VCaP (cell line): ENCODE results near the gene TMPRSS9.
"Not testable (repeated sequence)": the region's sequence is repeated elsewhere in the genome, so short reads cannot be mapped to it uniquely, and the experiment has no call there.

ENCODE experiments used
- H3K27ac ChIP-seq: fragments of 450-650 bp; 2 replicates; pipeline ENCODE4 v1.5.1; 2017
- TF ChIP-seq, protein P1 (sequence below): fragments of 450-650 bp; conservative IDR thresholded peaks from 2 replicates; pipeline ENCODE4 v1.5.1; 2017; ENCODE audit warnings: mild to moderate bottlenecking, moderate library complexity

Gene TMPRSS9

DNA sequence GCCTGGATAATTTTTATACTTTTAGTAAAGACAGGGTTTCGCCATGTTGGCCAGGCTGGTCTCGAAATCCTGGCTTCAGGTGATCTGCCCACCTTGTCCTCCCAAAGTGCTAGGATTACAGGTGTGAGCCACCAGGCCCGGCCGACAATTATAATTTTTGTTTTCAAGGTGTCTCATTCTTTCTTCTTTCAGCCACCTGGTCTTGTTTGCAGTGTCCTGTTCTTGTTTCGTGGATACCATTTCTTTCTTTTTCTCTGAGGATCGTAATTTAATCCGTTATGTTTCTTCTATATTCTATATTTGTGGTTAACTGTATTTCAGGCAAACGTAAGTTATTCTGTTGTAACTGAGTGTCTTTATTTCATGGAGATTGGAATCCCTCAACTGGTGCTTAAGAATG lies 51.6 kb downstream of the TMPRSS9 start:
- TF ChIP-seq, protein P1, sequence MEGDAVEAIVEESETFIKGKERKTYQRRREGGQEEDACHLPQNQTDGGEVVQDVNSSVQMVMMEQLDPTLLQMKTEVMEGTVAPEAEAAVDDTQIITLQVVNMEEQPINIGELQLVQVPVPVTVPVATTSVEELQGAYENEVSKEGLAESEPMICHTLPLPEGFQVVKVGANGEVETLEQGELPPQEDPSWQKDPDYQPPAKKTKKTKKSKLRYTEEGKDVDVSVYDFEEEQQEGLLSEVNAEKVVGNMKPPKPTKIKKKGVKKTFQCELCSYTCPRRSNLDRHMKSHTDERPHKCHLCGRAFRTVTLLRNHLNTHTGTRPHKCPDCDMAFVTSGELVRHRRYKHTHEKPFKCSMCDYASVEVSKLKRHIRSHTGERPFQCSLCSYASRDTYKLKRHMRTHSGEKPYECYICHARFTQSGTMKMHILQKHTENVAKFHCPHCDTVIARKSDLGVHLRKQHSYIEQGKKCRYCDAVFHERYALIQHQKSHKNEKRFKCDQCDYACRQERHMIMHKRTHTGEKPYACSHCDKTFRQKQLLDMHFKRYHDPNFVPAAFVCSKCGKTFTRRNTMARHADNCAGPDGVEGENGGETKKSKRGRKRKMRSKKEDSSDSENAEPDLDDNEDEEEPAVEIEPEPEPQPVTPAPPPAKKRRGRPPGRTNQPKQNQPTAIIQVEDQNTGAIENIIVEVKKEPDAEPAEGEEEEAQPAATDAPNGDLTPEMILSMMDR = no peak
- no peak overlapping the region for H3K27ac ChIP-seq

DNA sequence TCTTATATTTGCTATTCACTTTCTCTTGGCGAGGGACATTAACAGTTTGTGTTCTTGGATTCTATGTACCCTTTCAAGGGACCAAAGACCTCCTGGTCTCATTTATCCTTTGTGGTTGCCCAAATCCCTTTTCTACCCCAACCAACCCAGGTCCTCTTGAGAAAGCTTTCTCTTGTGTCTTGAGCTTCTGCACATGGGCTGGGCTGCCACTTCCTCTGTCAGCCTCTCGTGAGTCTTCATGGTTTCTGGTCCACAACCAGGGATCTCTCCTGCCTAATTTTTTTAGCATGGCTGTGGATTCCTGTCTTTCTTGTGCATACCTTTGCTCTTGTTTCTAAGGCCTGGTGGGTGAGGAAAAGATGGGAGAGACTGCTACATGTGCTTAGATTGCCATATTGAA lies 52.4 kb downstream of the TMPRSS9 start:
- no peak overlapping the region for H3K27ac ChIP-seq

DNA sequence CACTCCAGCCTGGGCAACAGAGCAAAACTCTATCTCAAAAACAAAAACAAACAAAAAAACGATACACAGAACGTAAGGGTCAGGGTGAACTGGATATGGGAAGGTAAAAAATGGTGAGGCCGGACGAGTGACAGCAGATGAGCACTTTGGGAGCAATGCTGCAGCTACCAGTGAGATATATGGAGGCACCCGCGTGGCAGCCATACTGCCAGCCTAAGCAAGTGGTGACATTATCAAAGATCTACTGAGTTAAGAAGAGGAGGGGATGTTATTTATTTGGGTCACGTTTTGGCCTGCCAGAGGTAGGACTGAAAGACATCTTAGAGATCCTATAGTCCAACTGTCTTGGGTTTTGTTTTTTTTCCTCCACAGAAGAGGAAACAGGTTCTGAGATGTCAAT lies 53.1 kb downstream of the TMPRSS9 start:
- H3K27ac ChIP-seq = no peak overlapping the region
- TF ChIP-seq, protein P1 = no peak

More for the DNA sequence above, 52.4 kb downstream of the TMPRSS9 start:
- TF ChIP-seq, protein P1 = no peak

DNA sequence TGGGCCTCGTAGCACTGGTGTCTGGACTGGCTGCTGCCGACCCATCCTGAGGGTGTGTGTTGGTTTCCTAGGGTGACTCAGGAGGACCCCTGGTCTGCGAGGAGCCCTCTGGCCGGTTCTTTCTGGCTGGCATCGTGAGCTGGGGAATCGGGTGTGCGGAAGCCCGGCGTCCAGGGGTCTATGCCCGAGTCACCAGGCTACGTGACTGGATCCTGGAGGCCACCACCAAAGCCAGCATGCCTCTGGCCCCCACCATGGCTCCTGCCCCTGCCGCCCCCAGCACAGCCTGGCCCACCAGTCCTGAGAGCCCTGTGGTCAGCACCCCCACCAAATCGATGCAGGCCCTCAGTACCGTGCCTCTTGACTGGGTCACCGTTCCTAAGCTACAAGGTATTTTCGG lies 53.6 kb downstream of the TMPRSS9 start:
- H3K27ac ChIP-seq = no peak overlapping the region
- TF ChIP-seq, protein P1 = no peak

DNA sequence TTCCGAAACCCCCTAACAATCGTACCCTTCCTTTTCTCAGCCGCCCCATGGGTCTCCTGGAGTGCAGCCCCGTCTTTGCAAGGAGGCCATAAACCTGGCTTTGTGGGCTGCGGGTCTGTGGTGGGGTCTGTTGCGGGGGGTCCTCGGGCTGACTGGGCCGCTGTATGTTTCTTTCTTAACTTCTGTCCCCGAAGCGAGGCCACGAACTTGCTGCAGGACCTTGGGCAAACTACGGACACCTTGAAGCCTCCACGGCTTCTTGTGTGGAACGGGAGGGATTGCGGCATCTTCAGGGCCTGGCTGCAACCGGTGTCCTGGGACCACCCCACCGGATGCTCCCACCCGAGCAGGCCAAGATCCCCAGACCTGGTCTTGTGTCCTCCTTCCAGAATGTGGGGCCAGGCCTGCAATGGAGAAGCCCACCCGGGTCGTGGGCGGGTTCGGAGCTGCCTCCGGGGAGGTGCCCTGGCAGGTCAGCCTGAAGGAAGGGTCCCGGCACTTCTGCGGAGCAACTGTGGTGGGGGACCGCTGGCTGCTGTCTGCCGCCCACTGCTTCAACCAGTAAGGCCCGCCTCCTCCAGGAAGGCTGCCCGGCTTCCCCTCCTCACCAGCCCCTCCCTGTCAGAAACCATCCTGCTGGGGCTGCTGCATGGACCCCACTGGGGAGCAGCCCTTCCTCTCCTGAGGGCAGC lies 55.4 kb downstream of the TMPRSS9 start:
- TF ChIP-seq, protein P1 = no peak
- H3K27ac ChIP-seq = no peak overlapping the region

DNA sequence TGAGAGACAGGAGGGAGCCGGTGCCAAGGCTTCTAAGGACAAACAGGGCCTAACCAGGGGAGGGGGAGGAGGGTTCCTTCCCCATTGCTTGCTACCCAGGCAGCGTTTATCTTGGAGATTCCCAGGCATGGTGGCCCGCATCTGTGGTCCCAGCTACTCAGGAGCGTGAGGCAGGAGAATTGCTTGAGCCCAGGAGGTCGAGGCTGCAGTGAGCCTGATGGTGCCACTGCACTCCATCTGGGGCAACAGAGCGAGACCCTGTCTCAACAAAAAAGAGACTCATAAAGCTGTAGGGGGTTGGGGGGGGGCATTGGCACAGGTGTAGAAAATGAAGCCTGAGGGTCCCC lies 55.9 kb downstream of the TMPRSS9 start:
- H3K27ac ChIP-seq = no peak overlapping the region
- TF ChIP-seq, protein P1 = no peak

DNA sequence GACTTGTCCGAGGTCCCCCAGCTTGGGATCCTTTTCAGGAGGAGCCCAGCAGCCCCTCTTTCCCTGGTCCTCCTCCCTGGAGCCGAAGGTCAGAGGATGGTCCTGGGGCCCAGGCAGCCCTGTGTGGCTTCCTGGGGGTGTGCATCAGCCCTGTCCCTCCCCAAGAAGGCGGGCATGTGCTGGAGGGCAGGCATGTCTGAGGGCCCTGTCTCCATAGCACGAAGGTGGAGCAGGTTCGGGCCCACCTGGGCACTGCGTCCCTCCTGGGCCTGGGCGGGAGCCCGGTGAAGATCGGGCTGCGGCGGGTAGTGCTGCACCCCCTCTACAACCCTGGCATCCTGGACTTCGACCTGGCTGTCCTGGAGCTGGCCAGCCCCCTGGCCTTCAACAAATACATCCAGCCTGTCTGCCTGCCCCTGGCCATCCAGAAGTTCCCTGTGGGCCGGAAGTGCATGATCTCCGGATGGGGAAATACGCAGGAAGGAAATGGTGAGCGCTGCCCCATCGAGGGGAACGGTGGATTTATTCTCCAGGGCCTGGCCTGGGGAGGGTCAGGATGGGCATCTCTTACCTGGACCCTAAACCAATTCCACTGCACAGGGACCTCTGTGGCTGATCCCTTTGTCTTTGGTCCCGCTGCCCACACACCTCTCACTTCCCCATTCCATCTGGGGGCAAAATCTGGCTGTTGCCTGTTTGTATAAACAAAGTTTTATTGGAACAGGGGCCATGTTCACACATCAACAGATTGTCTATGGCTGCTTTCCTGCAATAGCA lies 56.4 kb downstream of the TMPRSS9 start:
- TF ChIP-seq, protein P1 = no peak
- no peak overlapping the region for H3K27ac ChIP-seq

DNA sequence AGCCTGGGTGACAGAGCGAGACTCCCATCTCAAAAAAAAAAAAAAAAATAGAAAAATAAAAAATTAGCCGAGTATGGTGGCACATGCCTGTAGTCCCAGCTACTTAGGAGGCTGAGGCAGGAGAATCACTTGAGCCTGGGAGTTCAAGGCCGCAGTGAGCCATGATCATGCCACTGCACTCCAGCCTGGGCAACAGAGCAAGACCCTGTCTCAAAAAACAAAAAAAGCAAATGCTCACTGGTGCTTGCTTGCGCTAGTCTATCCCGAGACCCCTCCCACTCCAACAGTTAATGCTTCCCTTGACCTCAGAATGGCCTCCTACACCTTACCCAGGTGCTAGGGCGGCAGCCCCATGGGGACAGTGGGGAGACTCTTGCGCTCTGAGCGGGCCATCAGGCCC lies 57.4 kb downstream of the TMPRSS9 start:
- H3K27ac ChIP-seq = not testable (repeated sequence)
